PC-3 (cell line): ENCODE measurements around the gene HCFC1R1.

Source experiments
- CTCF ChIP-seq: fragments of 300-600 bp; sonication (generic); conservative IDR thresholded peaks from 2 replicates; pipeline ENCODE4 v1.5.1; 2017; ENCODE audit warnings: antibody characterized with exemption, low read depth, mild to moderate bottlenecking, low read length
- EZH2phosphoT487 ChIP-seq: fragments of 300-600 bp; sonication (generic); IDR thresholded peaks from 2 replicates; pipeline ENCODE4 v1.6.1; 2018; ENCODE audit warnings: mild to moderate bottlenecking, antibody characterized with exemption, low read length, borderline replicate concordance

GRCh38 chr16:3007059-3007956 lies 16.4 kb downstream of the HCFC1R1 start:
- TF ChIP-seq CTCF (no peak), EZH2phosphoT487 (no peak)
